ENCODE measurements around the gene ANKFN1.

Gene ANKFN1

GRCh38 chr17:56291226-56291805, 138.0 kb downstream of the ANKFN1 start:
- no peak for ATAC-seq

- no peak for ATAC-seq
Measured at GRCh38 chr17:56292010-56292409, 138.7 kb downstream of the ANKFN1 start.

GRCh38 chr17:56292578-56292977, 139.3 kb downstream of the ANKFN1 start:
- peak; percentile 52 to 71 for ATAC-seq

- ATAC-seq: peak; percentile 24 to 35
Measured at GRCh38 chr17:56297184-56297583, 143.9 kb downstream of the ANKFN1 start.

- no peak for ATAC-seq
Measured at GRCh38 chr17:56298846-56299245, 145.6 kb downstream of the ANKFN1 start.

GRCh38 chr17:56300144-56300543, 146.9 kb downstream of the ANKFN1 start:
- no peak for ATAC-seq

- no peak for ATAC-seq
Measured at GRCh38 chr17:56305007-56305406, 151.7 kb downstream of the ANKFN1 start.

- ATAC-seq: no peak
Measured at GRCh38 chr17:56309897-56310296, 156.6 kb downstream of the ANKFN1 start.

- no peak for ATAC-seq
Measured at GRCh38 chr17:56310782-56311181, 157.5 kb downstream of the ANKFN1 start.

GRCh38 chr17:56313201-56313600, 159.9 kb downstream of the ANKFN1 start:
- ATAC-seq: peak in 1 of 2 donors; percentile 6

GRCh38 chr17:56314026-56314425, 160.8 kb downstream of the ANKFN1 start:
- ATAC-seq: no peak

- no peak for ATAC-seq
Measured at GRCh38 chr17:56314984-56315602, 161.8 kb downstream of the ANKFN1 start.

GRCh38 chr17:56316604-56317003, 163.3 kb downstream of the ANKFN1 start:
- ATAC-seq: no peak

- ATAC-seq: no peak
Measured at GRCh38 chr17:56317351-56318208, 164.3 kb downstream of the ANKFN1 start.

GRCh38 chr17:56319531-56319930, 166.3 kb downstream of the ANKFN1 start:
- no peak for ATAC-seq

- no peak for ATAC-seq
Measured at GRCh38 chr17:56320443-56320842, 167.2 kb downstream of the ANKFN1 start.

GRCh38 chr17:56322991-56323390, 169.7 kb downstream of the ANKFN1 start:
- ATAC-seq: no peak

- no peak for ATAC-seq
Measured at GRCh38 chr17:56324676-56325075, 171.4 kb downstream of the ANKFN1 start.

GRCh38 chr17:56325313-56326000, 172.2 kb downstream of the ANKFN1 start:
- no peak for ATAC-seq

GRCh38 chr17:56326001-56326359, 172.7 kb downstream of the ANKFN1 start:
- ATAC-seq: no peak

- ATAC-seq: no peak
Measured at GRCh38 chr17:56347639-56348038, 194.4 kb downstream of the ANKFN1 start.

GRCh38 chr17:56350592-56350991, 197.3 kb downstream of the ANKFN1 start:
- no peak for ATAC-seq

- no peak for ATAC-seq
Measured at GRCh38 chr17:56351675-56352074, 198.4 kb downstream of the ANKFN1 start.

All from activated CD4-positive, CD25-positive, alpha-beta regulatory T cell treated with anti-CD3 and anti-CD28 coated beads, Interleukin-2, amount 50 U/mL, for 24 hours (primary cell).